Activated B cell treated with CpG ODN at 0.5 μM for 24 hours (primary cell): ENCODE measurements around the gene SELE. TPM values are rescaled to one million over a fixed set of nuclear protein-coding genes. Genes with fewer than 3 reads are reported as not detected.

ENCODE experiments used
- ATAC-seq: fragments of 200-7000 bp; cut with Tn5 transposase; one replicate; pipeline ENCODE4 v1.10.0; 2021; ENCODE audit warnings: low read depth, mild to moderate bottlenecking, moderate library complexity
- CTCF ChIA-PET: fragments of 350-600 bp; sonication (Branson Sonifier 250); formaldehyde crosslinking; loops from one replicate; lab custom pipeline; 2021; ENCODE audit warnings: antibody characterized with exemption; lab: Charles Lee
- POLR2A ChIA-PET: fragments of 350-600 bp; sonication (Branson Sonifier 250); formaldehyde crosslinking; loops from one replicate; lab custom pipeline; 2021; ENCODE audit warnings: antibody characterized with exemption; lab: Charles Lee
- DNase-seq: peaks from one replicate; pipeline ENCODE4 v3.0.0; 2022
- H3K27ac Mint-ChIP-seq: one replicate; pipeline ENCODE4 v1.8.0; 2020; ENCODE audit warnings: mixed read lengths
- H3K27me3 Mint-ChIP-seq: one replicate; pipeline ENCODE4 v1.8.0; 2021; ENCODE audit warnings: mixed read lengths
- H3K36me3 Mint-ChIP-seq: one replicate; pipeline ENCODE4 v1.8.0; 2021; ENCODE audit warnings: low read depth, mixed read lengths
- H3K4me1 Mint-ChIP-seq: one replicate; pipeline ENCODE4 v1.8.0; 2021; ENCODE audit warnings: mixed read lengths
- H3K4me3 Mint-ChIP-seq: one replicate; pipeline ENCODE4 v1.8.0; 2020; ENCODE audit warnings: mild to moderate bottlenecking, mixed read lengths
- H3K9me3 Mint-ChIP-seq: one replicate; pipeline ENCODE4 v1.8.0; 2020; ENCODE audit warnings: mixed read lengths
- intact Hi-C: fragments of 100-400 bp; cut with micrococcal nuclease; formaldehyde crosslinking; loops from one replicate; pipeline ENCODE4 v1.15.1; 2024
- total RNA-seq: library from RNA; stranded (reverse); gene quantifications from 2 replicates; pipeline ENCODE4 v1.2.3, GENCODE V29; 2022
- TF ChIP-seq, protein P1 (sequence below): fragments of 200-600 bp; IDR thresholded peaks from one replicate; pipeline ENCODE4 v1.8.0; 2022; ENCODE audit warnings: antibody characterized with exemption, mild to moderate bottlenecking

SELE gene
- total RNA-seq, 1 donor from 2014 or later, result not detected

DNA sequence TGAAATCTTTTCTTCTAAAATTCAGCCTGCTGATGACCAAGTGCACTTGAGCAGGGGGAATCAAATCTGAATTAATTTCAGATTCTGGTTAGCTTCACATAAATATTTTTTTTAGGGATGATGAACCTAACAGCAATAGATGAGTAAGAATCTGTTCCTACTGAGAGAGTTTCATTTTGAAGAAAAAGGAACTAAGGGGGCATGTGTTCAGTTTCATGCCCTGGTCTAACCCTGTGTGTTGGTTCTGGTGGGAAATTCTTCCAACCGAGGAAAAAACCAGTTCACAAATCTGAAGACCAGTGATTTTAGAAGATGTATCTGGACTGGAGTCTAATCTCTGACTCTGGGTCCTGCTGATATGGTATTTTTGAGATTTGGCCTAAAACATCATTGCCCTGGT is 36.1 kb downstream of the SELE start:
- TF ChIP-seq, protein P1, sequence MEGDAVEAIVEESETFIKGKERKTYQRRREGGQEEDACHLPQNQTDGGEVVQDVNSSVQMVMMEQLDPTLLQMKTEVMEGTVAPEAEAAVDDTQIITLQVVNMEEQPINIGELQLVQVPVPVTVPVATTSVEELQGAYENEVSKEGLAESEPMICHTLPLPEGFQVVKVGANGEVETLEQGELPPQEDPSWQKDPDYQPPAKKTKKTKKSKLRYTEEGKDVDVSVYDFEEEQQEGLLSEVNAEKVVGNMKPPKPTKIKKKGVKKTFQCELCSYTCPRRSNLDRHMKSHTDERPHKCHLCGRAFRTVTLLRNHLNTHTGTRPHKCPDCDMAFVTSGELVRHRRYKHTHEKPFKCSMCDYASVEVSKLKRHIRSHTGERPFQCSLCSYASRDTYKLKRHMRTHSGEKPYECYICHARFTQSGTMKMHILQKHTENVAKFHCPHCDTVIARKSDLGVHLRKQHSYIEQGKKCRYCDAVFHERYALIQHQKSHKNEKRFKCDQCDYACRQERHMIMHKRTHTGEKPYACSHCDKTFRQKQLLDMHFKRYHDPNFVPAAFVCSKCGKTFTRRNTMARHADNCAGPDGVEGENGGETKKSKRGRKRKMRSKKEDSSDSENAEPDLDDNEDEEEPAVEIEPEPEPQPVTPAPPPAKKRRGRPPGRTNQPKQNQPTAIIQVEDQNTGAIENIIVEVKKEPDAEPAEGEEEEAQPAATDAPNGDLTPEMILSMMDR, result no peak
- Mint-ChIP-seq H3K9me3 (no peaks in the 10 kb centered on the region), H3K27ac (peak overlapping the region; percentile 90), H3K27me3 (no peaks in the 10 kb centered on the region), H3K4me3 (peak overlapping the region; percentile 47), H3K36me3 (peaks cover 72% of the 10 kb centered on the region), H3K4me1 (peaks cover 96% of the 10 kb centered on the region)
- ATAC-seq (peak; percentile 50), DNase-seq (no peak)
- CTCF ChIA-PET, result interaction anchor here (3.0 to 9.6 kb wide), 3 partner anchors 9 to 95 kb away, joined by 17 to 192 read pairs (median 19); no protein-coding TSS in a partner anchor
- intact Hi-C loops, result loop anchor here (2.0 to 10.0 kb wide), 5 partner anchors 97 to 1983 kb away; partner anchors contain the start of genes BLZF1, METTL18, NME7 and PRRC2C
- POLR2A ChIA-PET, result interaction anchor here (0.6 to 3.3 kb wide), 8 partner anchors 12 to 834 kb away, joined by 3 to 54 read pairs (median 4); partner anchors contain the start of genes GORAB, METTL18 and SELL

DNA sequence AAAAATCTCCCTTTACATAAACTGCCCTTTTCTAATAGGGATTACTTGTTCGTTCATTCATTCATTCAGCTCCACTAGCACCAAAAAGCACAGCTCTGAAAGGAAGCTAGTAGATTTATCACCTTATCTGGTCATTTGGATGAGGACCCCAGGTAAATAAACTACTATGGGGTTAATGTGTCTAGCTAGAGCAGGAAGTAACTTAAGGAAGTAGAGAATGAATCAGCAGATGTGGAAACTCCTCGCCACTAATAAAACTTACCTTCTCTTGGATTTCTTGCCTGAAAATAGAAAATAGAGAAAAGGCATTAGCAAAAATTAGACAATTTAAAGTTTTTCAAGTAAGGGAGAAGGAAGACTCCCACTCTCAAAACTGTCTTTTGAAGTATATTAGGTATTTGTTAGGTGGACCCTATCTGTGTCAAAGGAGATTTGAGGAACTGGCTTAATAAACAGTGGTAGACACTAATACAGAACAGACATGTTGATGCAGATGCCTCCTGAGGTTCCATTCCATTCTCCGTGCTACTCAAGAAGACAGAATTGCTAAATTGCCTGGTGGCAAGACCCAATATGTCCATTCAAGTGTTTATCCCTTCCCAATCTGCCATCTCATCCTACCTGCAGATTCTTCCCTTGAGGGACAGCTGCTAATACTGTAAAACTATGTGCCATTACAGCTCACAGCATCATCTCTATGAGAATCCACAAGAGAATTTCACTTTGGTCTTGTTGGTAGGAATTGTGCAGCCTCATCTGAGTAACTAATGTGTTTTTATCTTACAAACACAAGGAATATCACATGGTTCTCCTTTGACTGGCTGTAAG is 37.4 kb downstream of the SELE start:
- peak overlapping the region; percentile 90 for H3K27ac Mint-ChIP-seq
- H3K36me3 Mint-ChIP-seq, result peaks cover 65% of the 10 kb centered on the region
- H3K4me3 Mint-ChIP-seq, result peak overlapping the region; percentile 67

GRCh38 chr1:169694304-169695075 is 39.4 kb downstream of the SELE start:
- peak; percentile 9 for ATAC-seq
- CTCF ChIA-PET, result interaction anchor here (0.6 to 9.6 kb wide), 13 partner anchors 8 to 108 kb away, joined by 3 to 192 read pairs (median 4); partner anchors contain the start of gene F5

More for the DNA sequence above, 37.4 kb downstream of the SELE start:
- intact Hi-C loops, result loop anchor here (2.0 to 10.0 kb wide), 5 partner anchors 98 to 1982 kb away; partner anchors contain the start of genes BLZF1, METTL18, NME7 and PRRC2C
- ATAC-seq (peak; percentile 18), DNase-seq (no peak)
- ChIA-PET POLR2A (interaction anchor here (0.8 to 3.3 kb wide), 9 partner anchors 9 to 210 kb away, joined by 3 to 54 read pairs (median 4); partner anchors contain the start of genes METTL18 and SELL), CTCF (interaction anchor here (0.9 to 9.6 kb wide), 6 partner anchors 10 to 94 kb away, joined by 3 to 192 read pairs (median 12); no protein-coding TSS in a partner anchor)
- Mint-ChIP-seq H3K9me3 (no peaks in the 10 kb centered on the region), H3K4me1 (peaks cover 95% of the 10 kb centered on the region), H3K27me3 (no peaks in the 10 kb centered on the region)
- TF ChIP-seq, protein P1, result no peak

GRCh38 chr1:169692756-169693460 is 41.0 kb downstream of the SELE start:
- TF ChIP-seq, protein P1, result no peak
- Mint-ChIP-seq H3K4me1 (peaks cover 94% of the 10 kb centered on the region), H3K27me3 (no peaks in the 10 kb centered on the region), H3K36me3 (peaks cover 51% of the 10 kb centered on the region), H3K27ac (peak overlapping the region; percentile 90), H3K4me3 (peak overlapping the region; percentile 62), H3K9me3 (no peaks in the 10 kb centered on the region)
- POLR2A ChIA-PET, result interaction anchor here (0.6 to 6.2 kb wide), 16 partner anchors 9 to 1886 kb away, joined by 3 to 119 read pairs (median 6); partner anchors contain the start of gene SCYL3
- intact Hi-C loops, result loop anchor here (1.0 to 10.0 kb wide), 5 partner anchors 12 to 1978 kb away; partner anchors contain the start of genes BLZF1, NME7 and PRRC2C
- CTCF ChIA-PET, result interaction anchor here (0.7 to 9.6 kb wide), 11 partner anchors 9 to 144 kb away, joined by 3 to 192 read pairs (median 9); no protein-coding TSS in a partner anchor
- DNase-seq (no peak), ATAC-seq (peak; percentile 56)

More at GRCh38 chr1:169694304-169695075, 39.4 kb downstream of the SELE start:
- DNase-seq, result no peak
- TF ChIP-seq, protein P1, result no peak
- peak overlapping the region; percentile 62 for H3K4me3 Mint-ChIP-seq
- no peaks in the 10 kb centered on the region for H3K27me3 Mint-ChIP-seq
- POLR2A ChIA-PET, result interaction anchor here (0.6 to 6.2 kb wide), 10 partner anchors 8 to 108 kb away, joined by 3 to 119 read pairs (median 8); partner anchors contain the start of gene METTL18
- H3K36me3 Mint-ChIP-seq, result peaks cover 65% of the 10 kb centered on the region
- peak overlapping the region; percentile 90 for H3K27ac Mint-ChIP-seq
- H3K9me3 Mint-ChIP-seq, result no peaks in the 10 kb centered on the region
- intact Hi-C loops, result loop anchor here (1.0 to 10.0 kb wide), 6 partner anchors 37 to 1980 kb away; partner anchors contain the start of genes BLZF1, NME7, PRRC2C and SCYL3
- H3K4me1 Mint-ChIP-seq, result peaks cover 97% of the 10 kb centered on the region
